Thyroid gland (tissue), 4 donors: ENCODE data around the gene CSMD2.

Experiments
- POLR2A ChIP-seq, 2 donors: fragments of 450-650 bp; IDR thresholded peaks; one replicate each; pipeline ENCODE4 v1.6.1; 2017; ENCODE audit warnings: antibody characterized with exemption in 2 of 2, mild to moderate bottlenecking in 2 of 2, moderate library complexity in 1 of 2
- TF ChIP-seq, protein P1 (sequence below), 6 experiments: fragments of 200-600 bp in 3 of 6; fragments of 450-650 bp in 3 of 6; sonication (generic) in 3 of 6; IDR thresholded peaks; one replicate each; pipeline ENCODE4 v1.5.1; 2016 to 2019; ENCODE audit warnings: antibody characterized with exemption in 6 of 6, mild to moderate bottlenecking in 2 of 6, inconsistent platforms in 1 of 6, moderate library complexity in 1 of 6

DNA sequence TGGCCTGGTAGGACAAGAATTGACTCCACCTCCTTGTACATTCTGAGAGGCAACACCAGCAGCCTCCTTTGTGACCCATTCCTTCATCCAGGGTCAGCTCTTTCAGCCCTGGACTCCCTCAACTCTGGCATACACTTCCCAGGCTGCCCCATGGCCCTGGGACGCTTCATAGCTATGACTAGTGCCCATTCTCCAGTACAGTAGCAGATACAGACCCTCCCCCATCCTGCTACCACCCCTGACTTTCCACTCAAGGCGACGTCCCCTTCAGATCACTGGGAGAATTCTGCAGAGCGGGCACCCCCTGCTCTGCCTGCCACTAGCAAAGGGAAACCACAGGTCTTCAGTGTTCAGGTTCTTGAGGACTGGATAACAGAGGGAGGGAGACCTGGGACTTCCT lies 400.9 kb downstream of the CSMD2 start:
- TF ChIP-seq, protein P1, sequence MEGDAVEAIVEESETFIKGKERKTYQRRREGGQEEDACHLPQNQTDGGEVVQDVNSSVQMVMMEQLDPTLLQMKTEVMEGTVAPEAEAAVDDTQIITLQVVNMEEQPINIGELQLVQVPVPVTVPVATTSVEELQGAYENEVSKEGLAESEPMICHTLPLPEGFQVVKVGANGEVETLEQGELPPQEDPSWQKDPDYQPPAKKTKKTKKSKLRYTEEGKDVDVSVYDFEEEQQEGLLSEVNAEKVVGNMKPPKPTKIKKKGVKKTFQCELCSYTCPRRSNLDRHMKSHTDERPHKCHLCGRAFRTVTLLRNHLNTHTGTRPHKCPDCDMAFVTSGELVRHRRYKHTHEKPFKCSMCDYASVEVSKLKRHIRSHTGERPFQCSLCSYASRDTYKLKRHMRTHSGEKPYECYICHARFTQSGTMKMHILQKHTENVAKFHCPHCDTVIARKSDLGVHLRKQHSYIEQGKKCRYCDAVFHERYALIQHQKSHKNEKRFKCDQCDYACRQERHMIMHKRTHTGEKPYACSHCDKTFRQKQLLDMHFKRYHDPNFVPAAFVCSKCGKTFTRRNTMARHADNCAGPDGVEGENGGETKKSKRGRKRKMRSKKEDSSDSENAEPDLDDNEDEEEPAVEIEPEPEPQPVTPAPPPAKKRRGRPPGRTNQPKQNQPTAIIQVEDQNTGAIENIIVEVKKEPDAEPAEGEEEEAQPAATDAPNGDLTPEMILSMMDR (IDR thresholded peaks at IDR 0.05): no peak
- no peak for TF ChIP-seq POLR2A (IDR thresholded peaks at IDR 0.05)
